ENCODE measurements around the gene HYCC2.

DNA sequence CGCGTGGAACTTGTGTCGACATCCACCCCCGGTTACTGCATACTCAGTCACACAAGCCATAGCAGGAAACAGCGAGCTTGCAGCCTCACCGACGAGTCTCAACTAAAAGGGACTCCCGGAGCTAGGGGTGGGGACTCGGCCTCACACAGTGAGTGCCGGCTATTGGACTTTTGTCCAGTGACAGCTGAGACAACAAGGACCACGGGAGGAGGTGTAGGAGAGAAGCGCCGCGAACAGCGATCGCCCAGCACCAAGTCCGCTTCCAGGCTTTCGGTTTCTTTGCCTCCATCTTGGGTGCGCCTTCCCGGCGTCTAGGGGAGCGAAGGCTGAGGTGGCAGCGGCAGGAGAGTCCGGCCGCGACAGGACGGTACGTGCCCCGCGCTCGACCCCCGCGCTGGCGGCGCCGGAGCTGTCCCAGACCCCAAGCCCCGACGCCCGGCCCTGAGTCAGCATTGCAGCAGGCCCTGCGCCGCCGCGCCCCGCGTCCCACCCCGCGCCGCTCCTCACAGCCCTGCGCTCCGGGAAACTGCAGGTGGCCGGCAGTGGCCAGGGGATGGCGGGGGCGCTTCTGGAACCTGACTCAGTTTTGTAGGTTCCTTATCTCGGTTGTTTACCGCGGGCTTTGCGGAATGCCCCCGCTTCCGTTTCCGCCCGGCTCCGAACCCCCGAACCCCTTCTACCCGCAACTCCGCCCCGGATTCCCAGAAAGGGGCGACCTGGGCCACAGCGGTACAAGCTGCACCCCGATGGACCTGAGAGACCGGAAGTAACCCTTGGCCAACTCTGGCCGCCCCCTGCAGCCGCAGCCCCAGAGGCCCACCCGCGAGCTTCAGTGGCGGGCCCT lies 44.9 kb upstream of the HYCC2 start, which contains the start of gene CFLAR:
- TF ChIP-seq, protein P1, sequence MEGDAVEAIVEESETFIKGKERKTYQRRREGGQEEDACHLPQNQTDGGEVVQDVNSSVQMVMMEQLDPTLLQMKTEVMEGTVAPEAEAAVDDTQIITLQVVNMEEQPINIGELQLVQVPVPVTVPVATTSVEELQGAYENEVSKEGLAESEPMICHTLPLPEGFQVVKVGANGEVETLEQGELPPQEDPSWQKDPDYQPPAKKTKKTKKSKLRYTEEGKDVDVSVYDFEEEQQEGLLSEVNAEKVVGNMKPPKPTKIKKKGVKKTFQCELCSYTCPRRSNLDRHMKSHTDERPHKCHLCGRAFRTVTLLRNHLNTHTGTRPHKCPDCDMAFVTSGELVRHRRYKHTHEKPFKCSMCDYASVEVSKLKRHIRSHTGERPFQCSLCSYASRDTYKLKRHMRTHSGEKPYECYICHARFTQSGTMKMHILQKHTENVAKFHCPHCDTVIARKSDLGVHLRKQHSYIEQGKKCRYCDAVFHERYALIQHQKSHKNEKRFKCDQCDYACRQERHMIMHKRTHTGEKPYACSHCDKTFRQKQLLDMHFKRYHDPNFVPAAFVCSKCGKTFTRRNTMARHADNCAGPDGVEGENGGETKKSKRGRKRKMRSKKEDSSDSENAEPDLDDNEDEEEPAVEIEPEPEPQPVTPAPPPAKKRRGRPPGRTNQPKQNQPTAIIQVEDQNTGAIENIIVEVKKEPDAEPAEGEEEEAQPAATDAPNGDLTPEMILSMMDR (IDR thresholded peaks at IDR 0.05), result no peak
- no peak for TF ChIP-seq ZFX (IDR thresholded peaks at IDR 0.05; ENCODE audit: borderline replicate concordance)
